Naive thymus-derived CD8-positive, alpha-beta T cell (primary cell): ENCODE data around the gene FMN1. TPM values are rescaled to one million over a fixed set of nuclear protein-coding genes. Genes with fewer than 3 reads are reported as not detected.

ENCODE experiments used
- ATAC-seq, 2 donors: fragments of 150-1000 bp; cut with Tn5 transposase in 1 of 2; sonication (Bioruptor Pico), chemical (Tn5 transposase) in 1 of 2; 1 replicate in 1 of 2; 2 replicates in 1 of 2; pipeline ENCODE4 v1.10.0; 2021; ENCODE audit warnings: mild to moderate bottlenecking in 2 of 2, moderate library complexity in 2 of 2
- POLR2A ChIA-PET: fragments of 350-600 bp; sonication (Branson Sonifier 250); formaldehyde crosslinking; loops from one replicate; lab custom pipeline; 2021; ENCODE audit warnings: antibody characterized with exemption; lab: Charles Lee
- DNase-seq, 10 donors: peaks; one replicate each; pipeline versions ENCODE4 v3.0.0 to v3.0.0-alpha.2; 2020 to 2022
- H3K27ac Mint-ChIP-seq, 10 donors: one replicate each; pipeline ENCODE4 v1.8.0; 2020 to 2022; ENCODE audit warnings: mild to moderate bottlenecking in 10 of 10, mixed read lengths in 10 of 10, moderate library complexity in 4 of 10, inconsistent platforms in 1 of 10
- H3K27me3 Mint-ChIP-seq, 5 donors: one replicate each; pipeline ENCODE4 v1.8.0; 2021 to 2022; ENCODE audit warnings: mixed read lengths in 5 of 5
- H3K36me3 Mint-ChIP-seq, 3 donors: one replicate each; pipeline ENCODE4 v1.8.0; 2020 to 2022; ENCODE audit warnings: mixed read lengths in 3 of 3, mild to moderate bottlenecking in 2 of 3, inconsistent platforms in 1 of 3
- H3K4me1 Mint-ChIP-seq, 4 donors: one replicate each; pipeline ENCODE4 v1.8.0; 2021 to 2022; ENCODE audit warnings: mixed read lengths in 4 of 4
- H3K4me3 Mint-ChIP-seq, 10 donors: one replicate each; pipeline ENCODE4 v1.8.0; 2020 to 2022; ENCODE audit warnings: mild to moderate bottlenecking in 10 of 10, mixed read lengths in 10 of 10, moderate library complexity in 6 of 10, inconsistent platforms in 1 of 10
- H3K9me3 Mint-ChIP-seq, 9 donors: one replicate each; pipeline ENCODE4 v1.8.0; 2020 to 2022; ENCODE audit warnings: mixed read lengths in 9 of 9, mild to moderate bottlenecking in 3 of 9, inconsistent platforms in 1 of 9, moderate library complexity in 1 of 9
- polyA plus RNA-seq, 3 donors: library from polyadenylated mRNA; unstranded; fragments of 300-500 nt; fragmentation: Illumina TruSeq; gene quantifications; one replicate each; pipeline ENCODE4 v1.2.3, GENCODE V29; 2021
- total RNA-seq, 8 experiments: library from RNA in 2 of 8; stranded (reverse) in 2 of 8; gene quantifications; one replicate each; pipeline ENCODE4 v1.2.3 and lab custom pipeline; 2021 to 2026

Gene FMN1
- total and polyA plus RNA-seq, 5 experiments from 2014 or later = 0.19 to 0.42 (median 0.21) TPM; not detected in 2

GRCh38 chr15:33026614-33027013, 167.9 kb downstream of the FMN1 start:
- POLR2A ChIA-PET = no interaction called here
- no peak for ATAC-seq
- DNase-seq = no peak
- Mint-ChIP-seq H3K4me1 (peaks cover 0 to 15% (median 3%) of the 10 kb centered on the region in 4 donors), H3K9me3 (no peaks in the 10 kb centered on the region), H3K4me3 (no peak overlapping the region), H3K36me3 (no peaks in the 10 kb centered on the region), H3K27ac (peak overlapping the region in 1 of 10 donors; percentile 20), H3K27me3 (peaks cover 0 to 2% (median 0%) of the 10 kb centered on the region in 5 donors)

DNA sequence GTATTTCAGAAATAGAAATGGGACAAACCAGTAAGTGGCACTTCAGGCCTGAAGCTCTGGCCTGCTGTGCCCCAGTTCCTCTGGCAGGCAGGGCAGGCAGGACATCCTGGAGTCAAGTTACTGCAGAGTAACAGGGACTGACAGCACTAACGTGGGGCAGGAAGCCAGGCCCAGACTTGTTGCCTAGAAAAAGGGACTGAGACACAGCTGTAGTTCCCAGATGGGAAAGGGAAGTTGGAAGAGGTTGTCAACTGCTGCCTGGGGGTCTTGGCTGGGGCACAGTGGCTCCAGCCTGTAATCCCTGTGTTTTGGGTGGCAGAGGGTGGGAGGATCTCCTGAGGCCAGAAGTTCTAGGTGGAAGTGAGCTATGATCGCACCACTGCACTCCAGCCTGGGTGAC, 171.9 kb downstream of the FMN1 start:
- POLR2A ChIA-PET = no interaction called here
- peak overlapping the region in 1 of 10 donors; percentile 68 for H3K27ac Mint-ChIP-seq
- H3K36me3 Mint-ChIP-seq = no peaks in the 10 kb centered on the region
- H3K9me3 Mint-ChIP-seq = peaks cover 0 to 1% (median 0%) of the 10 kb centered on the region in 9 donors
- H3K27me3 Mint-ChIP-seq = peaks cover 0 to 2% (median 0%) of the 10 kb centered on the region in 5 donors
- H3K4me3 Mint-ChIP-seq = no peak overlapping the region
- peaks cover 0 to 5% (median 0%) of the 10 kb centered on the region in 4 donors for H3K4me1 Mint-ChIP-seq
- DNase-seq (no peak), ATAC-seq (no peak)

DNA sequence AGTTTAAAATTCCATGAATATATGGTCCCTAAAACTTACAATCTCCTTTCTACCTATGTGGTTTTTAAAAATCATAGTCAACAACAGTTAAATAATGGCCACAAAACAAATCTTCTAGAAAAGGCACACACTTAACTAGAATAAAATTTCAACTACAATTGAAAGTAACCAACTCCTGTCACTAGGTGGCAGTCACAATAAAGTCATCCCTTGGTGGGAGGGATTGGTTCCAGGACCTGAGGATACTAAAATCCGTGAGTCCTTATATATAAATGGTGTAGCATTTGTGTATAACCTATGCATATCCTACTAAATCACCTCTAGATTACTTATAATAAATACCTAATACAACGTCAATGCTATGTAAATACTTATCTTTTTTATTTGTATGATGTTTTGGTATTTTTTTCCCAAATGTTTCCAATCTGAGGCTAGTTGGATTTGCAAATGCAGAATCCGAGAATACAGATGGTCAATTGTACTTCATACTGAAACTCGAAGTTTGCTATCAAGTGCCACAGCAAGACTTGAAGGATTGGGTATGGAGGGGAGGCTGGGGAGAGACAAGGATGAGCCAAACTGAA, 172.6 kb downstream of the FMN1 start:
- Mint-ChIP-seq H3K27me3 (peaks cover 0 to 2% (median 0%) of the 10 kb centered on the region in 5 donors), H3K36me3 (no peaks in the 10 kb centered on the region), H3K27ac (no peak overlapping the region), H3K9me3 (peaks cover 0 to 1% (median 0%) of the 10 kb centered on the region in 9 donors), H3K4me3 (no peak overlapping the region), H3K4me1 (peaks cover 0 to 2% (median 0%) of the 10 kb centered on the region in 4 donors)
- POLR2A ChIA-PET = no interaction called here
- peak in 3 of 10 donors; percentile 4 to 42 (median 15) for DNase-seq
- no peak for ATAC-seq

DNA sequence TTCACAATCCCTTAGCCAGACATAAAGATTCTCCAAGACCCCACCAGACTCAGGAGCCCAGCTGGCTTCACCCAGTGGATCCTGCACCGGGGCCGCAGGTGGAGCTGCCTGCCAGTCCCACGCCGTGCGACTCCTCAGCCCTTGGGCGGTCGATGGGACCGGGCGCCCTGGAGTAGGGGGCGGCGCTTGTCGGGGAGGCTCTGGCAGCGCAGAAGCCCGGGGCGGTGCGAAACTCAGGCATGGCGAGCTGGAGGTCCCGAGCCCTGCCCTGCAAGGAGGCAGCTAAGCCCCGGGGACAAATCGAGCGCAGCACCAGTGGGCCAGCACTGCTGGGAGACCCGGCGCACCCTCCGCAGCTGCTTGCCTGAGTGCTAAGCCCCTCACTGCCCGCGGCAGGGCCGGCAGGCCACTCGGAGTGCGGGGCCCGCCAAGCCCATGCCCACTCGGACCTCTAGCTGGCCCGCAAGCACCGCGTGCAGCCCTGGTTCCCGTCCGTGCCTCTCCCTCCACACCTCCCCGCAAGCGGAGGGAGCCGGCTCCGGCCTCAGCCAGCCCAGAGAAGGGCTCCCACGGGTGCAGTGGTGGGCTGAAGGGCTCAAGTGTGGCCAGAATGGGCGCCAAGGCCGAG, 175.0 kb downstream of the FMN1 start:
- peaks cover 0 to 2% (median 0%) of the 10 kb centered on the region in 5 donors for H3K27me3 Mint-ChIP-seq
- POLR2A ChIA-PET = no interaction called here
- peaks cover 0 to 2% (median 0%) of the 10 kb centered on the region in 4 donors for H3K4me1 Mint-ChIP-seq
- H3K27ac Mint-ChIP-seq = no peak overlapping the region
- ATAC-seq (no peak), DNase-seq (no peak)
- no peaks in the 10 kb centered on the region for H3K36me3 Mint-ChIP-seq
- peaks cover 0 to 1% (median 0%) of the 10 kb centered on the region in 9 donors for H3K9me3 Mint-ChIP-seq
- no peak overlapping the region for H3K4me3 Mint-ChIP-seq

- POLR2A ChIA-PET = no interaction called here
- peak in 5 of 10 donors; percentile 6 to 67 (median 24) for DNase-seq
- peak in 1 of 2 donors; percentile 85 for ATAC-seq
- Mint-ChIP-seq H3K4me1 (peaks cover 0 to 2% (median 0%) of the 10 kb centered on the region in 4 donors), H3K4me3 (peak overlapping the region in 1 of 10 donors; percentile 17), H3K27me3 (no peaks in the 10 kb centered on the region), H3K27ac (peak overlapping the region in 5 of 10 donors; percentile 0 to 94 (median 6)), H3K9me3 (peaks cover 0 to 1% (median 0%) of the 10 kb centered on the region in 9 donors), H3K36me3 (no peaks in the 10 kb centered on the region)
These were observed 178.0 kb downstream of the FMN1 start for GRCh38 chr15:33016405-33017024.

DNA sequence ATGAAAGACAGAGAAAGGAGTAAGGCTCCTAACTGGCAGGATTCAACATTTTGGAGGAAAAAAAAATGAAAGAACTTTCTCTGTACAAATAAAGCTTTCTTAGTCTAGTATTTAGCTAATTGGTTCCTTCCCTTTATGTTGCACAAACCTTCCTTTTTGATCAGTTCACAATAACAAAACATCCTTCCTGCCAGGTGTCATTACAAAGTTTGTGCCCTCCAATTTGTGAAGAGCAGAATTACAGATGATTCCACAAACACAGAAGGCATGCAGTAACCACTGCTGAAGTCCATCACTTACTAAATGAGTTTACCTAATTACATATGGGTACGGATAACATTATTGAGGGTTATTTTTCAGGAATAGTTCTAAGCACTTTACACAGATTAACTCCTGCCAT, 179.9 kb downstream of the FMN1 start:
- peak overlapping the region in 1 of 10 donors; percentile 5 for H3K27ac Mint-ChIP-seq
- H3K9me3 Mint-ChIP-seq = peaks cover 0 to 3% (median 0%) of the 10 kb centered on the region in 9 donors
- H3K4me3 Mint-ChIP-seq = no peak overlapping the region
- H3K36me3 Mint-ChIP-seq = no peaks in the 10 kb centered on the region
- POLR2A ChIA-PET = no interaction called here
- no peak for ATAC-seq
- DNase-seq = no peak
- no peaks in the 10 kb centered on the region for H3K27me3 Mint-ChIP-seq
- H3K4me1 Mint-ChIP-seq = peaks cover 0 to 2% (median 0%) of the 10 kb centered on the region in 4 donors

- Mint-ChIP-seq H3K27ac (peak overlapping the region in 2 of 10 donors; percentile 17 to 24), H3K36me3 (no peaks in the 10 kb centered on the region), H3K4me3 (no peak overlapping the region), H3K4me1 (peaks cover 0 to 2% (median 0%) of the 10 kb centered on the region in 4 donors), H3K9me3 (peaks cover 0 to 3% (median 0%) of the 10 kb centered on the region in 9 donors), H3K27me3 (peaks cover 0 to 2% (median 0%) of the 10 kb centered on the region in 5 donors)
- POLR2A ChIA-PET = no interaction called here
- ATAC-seq (no peak), DNase-seq (no peak)
These were observed 180.6 kb downstream of the FMN1 start for GRCh38 chr15:33013827-33014445.

DNA sequence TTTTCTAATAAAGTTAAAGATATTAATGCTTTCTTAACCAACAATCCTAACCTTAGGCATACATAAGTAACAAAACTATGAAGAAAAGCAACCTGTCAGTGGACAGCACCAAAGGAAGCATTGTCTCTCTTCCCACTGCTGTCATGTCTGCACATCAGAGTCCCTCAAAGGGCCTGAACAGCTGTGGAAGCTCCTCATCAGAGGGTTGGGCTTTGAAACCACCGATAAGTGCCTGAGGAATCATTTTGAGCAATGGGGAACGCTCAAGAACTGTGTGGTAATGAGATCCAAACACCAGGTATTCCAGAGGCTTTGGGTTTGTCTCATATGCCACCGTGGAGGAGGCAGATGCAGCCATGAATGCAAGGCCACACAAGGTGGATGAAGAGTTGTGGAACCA, 182.5 kb downstream of the FMN1 start:
- peaks cover 0 to 3% (median 0%) of the 10 kb centered on the region in 9 donors for H3K9me3 Mint-ChIP-seq
- DNase-seq (no peak), ATAC-seq (no peak)
- peaks cover 0 to 16% (median 2%) of the 10 kb centered on the region in 5 donors for H3K27me3 Mint-ChIP-seq
- peaks cover 0 to 3% (median 0%) of the 10 kb centered on the region in 3 donors for H3K36me3 Mint-ChIP-seq
- no peak overlapping the region for H3K27ac Mint-ChIP-seq
- H3K4me3 Mint-ChIP-seq = no peak overlapping the region
- H3K4me1 Mint-ChIP-seq = peaks cover 0 to 13% (median 8%) of the 10 kb centered on the region in 4 donors
- POLR2A ChIA-PET = no interaction called here

DNA sequence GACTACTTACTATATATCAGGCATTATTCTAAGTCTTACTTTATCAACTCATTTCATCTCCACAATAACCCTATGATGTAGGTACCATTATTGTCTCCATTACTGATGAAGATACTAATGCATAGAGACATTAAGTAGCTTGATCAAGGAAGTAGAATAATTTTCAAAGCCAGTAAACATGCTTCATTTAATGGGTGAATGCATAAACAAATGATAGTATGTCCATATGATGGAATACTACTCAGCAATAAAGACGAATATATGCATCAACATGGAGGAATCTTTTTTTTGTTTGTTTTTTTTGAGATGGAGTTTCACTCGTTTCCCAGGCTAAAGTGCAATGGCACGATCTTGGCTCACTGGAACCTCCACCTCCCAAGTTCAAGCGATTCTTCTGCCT, 184.9 kb downstream of the FMN1 start:
- Mint-ChIP-seq H3K4me3 (no peak overlapping the region), H3K9me3 (peaks cover 0 to 3% (median 0%) of the 10 kb centered on the region in 9 donors), H3K27me3 (peaks cover 5 to 30% (median 8%) of the 10 kb centered on the region in 5 donors), H3K36me3 (peaks cover 0 to 13% (median 0%) of the 10 kb centered on the region in 3 donors), H3K4me1 (peaks cover 0 to 14% (median 9%) of the 10 kb centered on the region in 4 donors), H3K27ac (no peak overlapping the region)
- ATAC-seq = no peak
- POLR2A ChIA-PET = no interaction called here
- DNase-seq = no peak

- H3K4me1 Mint-ChIP-seq = peaks cover 0 to 14% (median 9%) of the 10 kb centered on the region in 4 donors
- H3K9me3 Mint-ChIP-seq = peaks cover 0 to 3% (median 0%) of the 10 kb centered on the region in 9 donors
These were observed 185.5 kb downstream of the FMN1 start for GRCh38 chr15:33009026-33009425.

DNA sequence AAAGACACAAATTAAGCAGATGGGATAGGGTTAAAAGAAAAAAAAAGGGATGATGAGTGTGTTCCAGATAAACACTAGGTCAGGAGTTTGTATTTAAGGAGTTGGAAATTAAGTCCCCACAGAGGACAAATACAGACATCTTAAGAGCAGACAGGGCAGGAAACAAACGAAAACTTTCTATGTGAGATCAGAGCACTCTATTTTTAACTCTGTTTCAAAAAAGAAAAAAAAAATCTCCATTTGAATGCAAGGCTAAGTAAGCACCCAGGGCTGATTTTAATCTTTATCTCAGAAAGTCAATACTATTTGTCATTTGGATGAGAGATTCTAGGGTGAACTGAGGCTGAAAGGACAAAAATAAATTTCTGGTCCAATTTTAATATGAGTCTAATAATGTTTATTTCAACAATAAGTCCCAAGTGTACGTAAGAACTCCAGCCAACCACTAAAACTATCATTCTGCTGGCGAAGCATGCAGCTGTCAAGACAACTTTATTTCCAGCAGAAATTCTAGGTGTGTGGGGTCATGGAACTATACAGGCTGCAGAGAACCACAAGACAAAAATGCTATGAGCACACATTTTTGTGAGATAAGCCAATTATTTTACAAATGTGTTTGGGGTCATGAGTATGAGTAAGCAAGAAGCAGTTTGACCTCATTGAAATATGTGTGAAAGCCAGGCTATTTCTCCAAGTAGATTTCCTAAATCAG, 186.1 kb downstream of the FMN1 start:
- Mint-ChIP-seq H3K36me3 (peaks cover 0 to 13% (median 0%) of the 10 kb centered on the region in 3 donors), H3K9me3 (peaks cover 0 to 3% (median 0%) of the 10 kb centered on the region in 9 donors)
- peak in 1 of 2 donors; percentile 32 for ATAC-seq

More at GRCh38 chr15:33009026-33009425, 185.5 kb downstream of the FMN1 start:
- Mint-ChIP-seq H3K4me3 (no peak overlapping the region), H3K27ac (no peak overlapping the region), H3K27me3 (peaks cover 5 to 30% (median 8%) of the 10 kb centered on the region in 5 donors), H3K36me3 (peaks cover 0 to 13% (median 0%) of the 10 kb centered on the region in 3 donors)
- POLR2A ChIA-PET = no interaction called here
- ATAC-seq (no peak), DNase-seq (no peak)

More for the DNA sequence above, 186.1 kb downstream of the FMN1 start:
- POLR2A ChIA-PET = no interaction called here
- H3K4me3 Mint-ChIP-seq = peak overlapping the region in 3 of 10 donors; percentile 0 to 43 (median 5)
- H3K27me3 Mint-ChIP-seq = peaks cover 5 to 30% (median 8%) of the 10 kb centered on the region in 5 donors
- no peak for DNase-seq
- H3K4me1 Mint-ChIP-seq = peaks cover 0 to 14% (median 8%) of the 10 kb centered on the region in 4 donors
- H3K27ac Mint-ChIP-seq = peak overlapping the region in 2 of 10 donors; percentile 27 to 42
